ENCODE measurements around the gene HTR1B. TPM values are rescaled to one million over a fixed set of nuclear protein-coding genes. Genes with fewer than 3 reads are reported as not detected.

HTR1B gene
- total RNA-seq, 1 donor from 2014 or later, result 10.3 TPM

- Mint-ChIP-seq H3K27ac (no peak overlapping the region), H3K36me3 (ENCODE audit: insufficient read depth) (no peaks in the 10 kb centered on the region), H3K4me1 (ENCODE audit: low read depth) (peaks cover 1% of the 10 kb centered on the region), H3K4me3 (ENCODE audit: low read depth) (no peak overlapping the region), H3K9me3 (ENCODE audit: low read depth) (no peaks in the 10 kb centered on the region), H3K27me3 (no peaks in the 10 kb centered on the region)
- DNase-seq (ENCODE audit: low spot score, unreplicated experiment), result no peak
- no peak for TF ChIP-seq CTCF (IDR thresholded peaks at IDR 0.05; ENCODE audit: unreplicated experiment)
Observed at GRCh38 chr6:77487808-77488425, 24.6 kb upstream of the HTR1B start.

DNA sequence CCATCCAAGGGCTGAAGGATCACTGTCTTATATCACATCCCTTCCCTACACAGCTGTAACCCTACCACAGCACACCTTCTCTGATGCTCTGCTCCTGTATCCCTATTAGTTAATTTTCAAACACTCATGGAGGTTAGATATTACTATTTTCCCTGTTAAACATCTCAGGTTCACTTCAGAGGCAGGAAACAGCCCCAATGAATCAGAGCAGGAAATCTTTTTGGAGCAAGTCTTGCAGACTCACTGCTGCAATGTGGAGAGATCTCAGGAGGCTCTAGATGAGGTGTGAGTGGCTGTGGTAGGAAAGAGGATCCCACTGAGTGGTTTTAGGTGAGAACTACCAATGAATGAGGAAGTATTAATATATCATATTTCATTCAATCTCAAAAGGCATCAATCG, 19.7 kb upstream of the HTR1B start:
- Mint-ChIP-seq H3K27me3 (no peaks in the 10 kb centered on the region), H3K9me3 (ENCODE audit: low read depth) (no peaks in the 10 kb centered on the region), H3K27ac (no peak overlapping the region), H3K4me3 (ENCODE audit: low read depth) (no peak overlapping the region), H3K4me1 (ENCODE audit: low read depth) (no peaks in the 10 kb centered on the region), H3K36me3 (ENCODE audit: insufficient read depth) (no peaks in the 10 kb centered on the region)
- TF ChIP-seq CTCF (IDR thresholded peaks at IDR 0.05; ENCODE audit: unreplicated experiment), result no peak
- DNase-seq (ENCODE audit: low spot score, unreplicated experiment), result no peak

- H3K4me3 Mint-ChIP-seq (ENCODE audit: low read depth), result no peak overlapping the region
- no peak for DNase-seq (ENCODE audit: low spot score, unreplicated experiment)
- H3K9me3 Mint-ChIP-seq (ENCODE audit: low read depth), result peaks cover 7% of the 10 kb centered on the region
- no peaks in the 10 kb centered on the region for H3K36me3 Mint-ChIP-seq (ENCODE audit: insufficient read depth)
- TF ChIP-seq CTCF (IDR thresholded peaks at IDR 0.05; ENCODE audit: unreplicated experiment), result no peak
- H3K4me1 Mint-ChIP-seq (ENCODE audit: low read depth), result no peaks in the 10 kb centered on the region
- no peak overlapping the region for H3K27ac Mint-ChIP-seq
- no peaks in the 10 kb centered on the region for H3K27me3 Mint-ChIP-seq
Observed at GRCh38 chr6:77474973-77475372, 11.7 kb upstream of the HTR1B start.

DNA sequence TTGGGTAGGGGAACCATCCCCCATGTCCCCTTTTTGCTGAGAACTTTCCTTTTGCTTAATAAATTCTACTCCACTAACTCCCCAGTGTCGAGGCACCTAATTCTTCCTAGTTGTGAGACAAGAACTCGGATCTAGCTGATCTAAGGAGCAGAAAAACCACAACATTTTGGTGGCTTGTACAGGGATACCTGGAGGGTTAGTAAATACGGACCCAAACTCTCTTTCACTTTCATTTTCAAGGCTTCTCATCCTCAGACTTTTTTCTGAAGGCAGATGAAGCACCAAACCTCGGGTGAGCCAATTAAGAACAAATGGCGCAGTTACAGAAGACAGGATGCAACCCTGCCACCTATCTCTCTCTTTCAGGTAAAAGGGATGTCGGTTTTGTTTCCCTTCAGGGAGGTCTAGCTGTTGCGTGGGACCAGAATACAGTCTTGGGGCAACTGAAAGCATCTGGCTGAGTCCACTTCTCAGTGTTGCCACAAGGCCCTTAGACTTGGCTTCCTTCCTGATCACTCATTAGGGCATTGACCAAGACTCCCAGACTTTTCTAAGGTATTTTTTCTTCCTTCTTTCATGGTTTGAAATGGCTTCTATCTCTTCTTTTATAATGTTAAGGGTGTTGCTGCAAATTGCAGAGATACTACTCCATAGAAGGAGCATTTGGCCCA, 11.1 kb upstream of the HTR1B start:
- Mint-ChIP-seq H3K36me3 (ENCODE audit: insufficient read depth) (no peaks in the 10 kb centered on the region), H3K27ac (no peak overlapping the region), H3K27me3 (no peaks in the 10 kb centered on the region), H3K4me1 (ENCODE audit: low read depth) (no peaks in the 10 kb centered on the region), H3K4me3 (ENCODE audit: low read depth) (no peak overlapping the region), H3K9me3 (ENCODE audit: low read depth) (peaks cover 7% of the 10 kb centered on the region)
- no peak for TF ChIP-seq CTCF (IDR thresholded peaks at IDR 0.05; ENCODE audit: unreplicated experiment)
- no peak for DNase-seq (ENCODE audit: low spot score, unreplicated experiment)

GRCh38 chr6:77470983-77471382, 7.7 kb upstream of the HTR1B start:
- no peaks in the 10 kb centered on the region for H3K36me3 Mint-ChIP-seq (ENCODE audit: insufficient read depth)
- DNase-seq (ENCODE audit: low spot score, unreplicated experiment), result no peak
- peaks cover 7% of the 10 kb centered on the region for H3K9me3 Mint-ChIP-seq (ENCODE audit: low read depth)
- no peak for TF ChIP-seq CTCF (IDR thresholded peaks at IDR 0.05; ENCODE audit: unreplicated experiment)
- no peak overlapping the region for H3K4me3 Mint-ChIP-seq (ENCODE audit: low read depth)
- H3K4me1 Mint-ChIP-seq (ENCODE audit: low read depth), result peaks cover 3% of the 10 kb centered on the region
- no peak overlapping the region for H3K27ac Mint-ChIP-seq
- H3K27me3 Mint-ChIP-seq, result peaks cover 11% of the 10 kb centered on the region

Data from progenitor cell of endocrine pancreas (in vitro differentiated cells).